ENCODE measurements around the gene PTPRE. TPM values are rescaled to one million over a fixed set of nuclear protein-coding genes. Genes with fewer than 3 reads are reported as not detected.

The PTPRE gene
- total and polyA plus RNA-seq, 10 of the 15 experiments (the other 5 are each of a cell fraction or from before 2014, with no cell fraction given), result 2.9 to 7.6 (median 5.8) TPM

DNA sequence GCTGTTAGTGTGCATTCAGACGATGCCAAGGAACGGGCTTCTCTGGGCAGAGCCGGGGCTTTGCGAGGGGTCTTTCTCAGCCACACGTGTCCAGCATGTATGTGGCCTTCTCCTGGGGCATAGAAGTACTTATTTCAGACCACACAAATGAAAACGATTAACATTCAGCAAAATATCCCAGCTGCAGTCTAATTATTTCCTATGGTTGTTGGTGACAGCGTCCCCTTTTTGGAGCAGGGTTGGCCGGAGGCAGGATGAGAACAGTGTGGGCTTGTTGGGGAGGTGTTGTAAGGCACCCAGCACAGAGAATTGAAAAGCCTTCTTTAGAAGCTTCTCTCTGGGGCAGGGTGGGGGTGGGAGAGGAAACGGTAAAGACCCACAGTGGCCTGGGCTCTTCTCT is 54.2 kb downstream of the PTPRE start (continued):
- TF ChIP-seq, protein P1, sequence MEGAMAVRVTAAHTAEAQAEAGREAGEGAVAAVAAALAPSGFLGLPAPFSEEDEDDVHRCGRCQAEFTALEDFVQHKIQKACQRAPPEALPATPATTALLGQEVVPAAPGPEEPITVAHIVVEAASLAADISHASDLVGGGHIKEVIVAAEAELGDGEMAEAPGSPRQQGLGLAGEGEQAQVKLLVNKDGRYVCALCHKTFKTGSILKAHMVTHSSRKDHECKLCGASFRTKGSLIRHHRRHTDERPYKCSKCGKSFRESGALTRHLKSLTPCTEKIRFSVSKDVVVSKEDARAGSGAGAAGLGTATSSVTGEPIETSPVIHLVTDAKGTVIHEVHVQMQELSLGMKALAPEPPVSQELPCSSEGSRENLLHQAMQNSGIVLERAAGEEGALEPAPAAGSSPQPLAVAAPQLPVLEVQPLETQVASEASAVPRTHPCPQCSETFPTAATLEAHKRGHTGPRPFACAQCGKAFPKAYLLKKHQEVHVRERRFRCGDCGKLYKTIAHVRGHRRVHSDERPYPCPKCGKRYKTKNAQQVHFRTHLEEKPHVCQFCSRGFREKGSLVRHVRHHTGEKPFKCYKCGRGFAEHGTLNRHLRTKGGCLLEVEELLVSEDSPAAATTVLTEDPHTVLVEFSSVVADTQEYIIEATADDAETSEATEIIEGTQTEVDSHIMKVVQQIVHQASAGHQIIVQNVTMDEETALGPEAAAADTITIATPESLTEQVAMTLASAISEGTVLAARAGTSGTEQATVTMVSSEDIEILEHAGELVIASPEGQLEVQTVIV (IDR thresholded peaks at IDR 0.05; ENCODE audit: borderline replicate concordance, partially characterized antibody), result no peak
- TF ChIP-seq, protein P2, sequence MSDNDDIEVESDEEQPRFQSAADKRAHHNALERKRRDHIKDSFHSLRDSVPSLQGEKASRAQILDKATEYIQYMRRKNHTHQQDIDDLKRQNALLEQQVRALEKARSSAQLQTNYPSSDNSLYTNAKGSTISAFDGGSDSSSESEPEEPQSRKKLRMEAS (IDR thresholded peaks at IDR 0.05; ENCODE audit: low read depth, low read length), result no peak
- TF ChIP-seq ATF7 (IDR thresholded peaks at IDR 0.05; ENCODE audit: low read depth), result no peak

DNA sequence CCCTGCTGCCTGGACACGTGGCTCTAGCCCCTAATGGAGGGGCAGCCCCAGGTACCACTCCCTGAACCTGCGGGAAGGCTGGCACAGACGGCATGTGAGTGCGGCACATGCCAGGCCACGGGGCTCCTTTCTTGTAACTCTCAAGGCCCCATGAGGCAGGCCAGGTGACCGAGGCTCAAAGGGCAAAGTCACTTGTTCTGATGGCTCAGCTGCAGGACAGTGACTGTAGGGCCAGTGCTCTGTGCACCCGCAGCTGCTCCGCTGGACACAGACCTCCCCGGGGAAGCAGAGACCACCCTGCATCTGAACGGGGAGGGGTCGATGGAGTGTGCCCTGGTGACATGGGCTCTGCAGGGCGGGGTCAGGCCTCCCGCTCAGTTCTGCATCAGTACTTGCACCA is 55.3 kb downstream of the PTPRE start:
- no peaks in the 10 kb centered on the region for H3K4me1 ChIP-seq (ENCODE audit: control insufficient read depth, insufficient read depth, low read length)
- H4K20me1 ChIP-seq (ENCODE audit: control insufficient read depth, insufficient read depth), result no peaks in the 10 kb centered on the region
- no peak overlapping the region for H2AFZ ChIP-seq (ENCODE audit: control insufficient read depth, low read depth, low read length)
- DNase-seq (ENCODE audit: low read depth, low spot score) (no peak), FAIRE-seq (no peak), ATAC-seq (no peak)
- no peaks in the 10 kb centered on the region for H3K79me2 ChIP-seq (ENCODE audit: control insufficient read depth, insufficient read depth, low read length)
- RAD21 ChIA-PET (ENCODE audit: unreplicated experiment), result no interaction called here
- no TSS peak for BruUV-seq (replicated peaks)
- no peaks in the 10 kb centered on the region for H3K9me3 ChIP-seq (replicated peaks; ENCODE audit: control insufficient read depth, insufficient read depth, low read length)
- whole genome bisulfite sequencing (ENCODE audit: insufficient coverage, insufficient replicate concordance, low lambda C conversion rate, missing lambda C conversion rate), result 31% methylated on average over 13 of the region's 13 CpGs
- no peak overlapping the region for H3K4me3 ChIP-seq
- CTCF ChIA-PET, result no interaction called here
- H3K4me2 ChIP-seq (ENCODE audit: control insufficient read depth, insufficient read depth), result no peak overlapping the region
- SMC1A ChIA-PET (ENCODE audit: uncharacterized antibody, unreplicated experiment), result no interaction called here
- intact Hi-C loops (cut with micrococcal nuclease; ENCODE audit: unreplicated experiment), result no loop called here
- in situ Hi-C loops (cut with MboI), result no loop called here
- no peak overlapping the region for H3K9ac ChIP-seq (ENCODE audit: control insufficient read depth, insufficient read depth, low read length)
- H3K27ac ChIP-seq (ENCODE audit: control insufficient read depth, insufficient read depth), result no peak overlapping the region
- no peaks in the 10 kb centered on the region for H3K36me3 ChIP-seq (ENCODE audit: control insufficient read depth in 2 of 2, insufficient read depth in 2 of 2, low read length in 1 of 2)
- H3K27me3 ChIP-seq (replicated peaks in 1 of 2; ENCODE audit: control insufficient read depth in 2 of 2, insufficient read depth in 2 of 2, low read length in 1 of 2), result no peaks in the 10 kb centered on the region
- POLR2A ChIA-PET, result no interaction called here
- TF ChIP-seq SMARCA5 (IDR thresholded peaks at IDR 0.05) (no peak), POLR2A (IDR thresholded peaks at IDR 0.05; ENCODE audit: low read depth, low read length) (no peak), ETV6 (conservative IDR thresholded peaks at IDR 0.05 in 1 of 2, IDR thresholded peaks at IDR 0.05 in 1 of 2; ENCODE audit: borderline replicate concordance in 1 of 2, low read depth in 1 of 2) (no peak), ESRRA (IDR thresholded peaks at IDR 0.05; ENCODE audit: low read length) (no peak), TBL1XR1 (IDR thresholded peaks at IDR 0.05; ENCODE audit: low read depth, low read length) (no peak), GABPA (IDR thresholded peaks at IDR 0.05; ENCODE audit: low read depth) (no peak), SIX5 (IDR thresholded peaks at IDR 0.05; ENCODE audit: low read depth, low read length, severe bottlenecking) (no peak), NBN (IDR thresholded peaks at IDR 0.05) (no peak), RBBP5 (conservative IDR thresholded peaks at IDR 0.05) (no peak), CEBPB (IDR thresholded peaks at IDR 0.05; ENCODE audit: borderline replicate concordance in 1 of 2, low read depth in 2 of 2, low read length in 2 of 2) (no peak)
- TF ChIP-seq, protein P3, sequence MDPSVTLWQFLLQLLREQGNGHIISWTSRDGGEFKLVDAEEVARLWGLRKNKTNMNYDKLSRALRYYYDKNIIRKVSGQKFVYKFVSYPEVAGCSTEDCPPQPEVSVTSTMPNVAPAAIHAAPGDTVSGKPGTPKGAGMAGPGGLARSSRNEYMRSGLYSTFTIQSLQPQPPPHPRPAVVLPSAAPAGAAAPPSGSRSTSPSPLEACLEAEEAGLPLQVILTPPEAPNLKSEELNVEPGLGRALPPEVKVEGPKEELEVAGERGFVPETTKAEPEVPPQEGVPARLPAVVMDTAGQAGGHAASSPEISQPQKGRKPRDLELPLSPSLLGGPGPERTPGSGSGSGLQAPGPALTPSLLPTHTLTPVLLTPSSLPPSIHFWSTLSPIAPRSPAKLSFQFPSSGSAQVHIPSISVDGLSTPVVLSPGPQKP (IDR thresholded peaks at IDR 0.05; ENCODE audit: low read depth, low read length), result no peak
- TF ChIP-seq, protein P4, sequence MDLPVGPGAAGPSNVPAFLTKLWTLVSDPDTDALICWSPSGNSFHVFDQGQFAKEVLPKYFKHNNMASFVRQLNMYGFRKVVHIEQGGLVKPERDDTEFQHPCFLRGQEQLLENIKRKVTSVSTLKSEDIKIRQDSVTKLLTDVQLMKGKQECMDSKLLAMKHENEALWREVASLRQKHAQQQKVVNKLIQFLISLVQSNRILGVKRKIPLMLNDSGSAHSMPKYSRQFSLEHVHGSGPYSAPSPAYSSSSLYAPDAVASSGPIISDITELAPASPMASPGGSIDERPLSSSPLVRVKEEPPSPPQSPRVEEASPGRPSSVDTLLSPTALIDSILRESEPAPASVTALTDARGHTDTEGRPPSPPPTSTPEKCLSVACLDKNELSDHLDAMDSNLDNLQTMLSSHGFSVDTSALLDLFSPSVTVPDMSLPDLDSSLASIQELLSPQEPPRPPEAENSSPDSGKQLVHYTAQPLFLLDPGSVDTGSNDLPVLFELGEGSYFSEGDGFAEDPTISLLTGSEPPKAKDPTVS (IDR thresholded peaks at IDR 0.05; ENCODE audit: low read depth, low read length), result no peak
- TF ChIP-seq, protein P5, sequence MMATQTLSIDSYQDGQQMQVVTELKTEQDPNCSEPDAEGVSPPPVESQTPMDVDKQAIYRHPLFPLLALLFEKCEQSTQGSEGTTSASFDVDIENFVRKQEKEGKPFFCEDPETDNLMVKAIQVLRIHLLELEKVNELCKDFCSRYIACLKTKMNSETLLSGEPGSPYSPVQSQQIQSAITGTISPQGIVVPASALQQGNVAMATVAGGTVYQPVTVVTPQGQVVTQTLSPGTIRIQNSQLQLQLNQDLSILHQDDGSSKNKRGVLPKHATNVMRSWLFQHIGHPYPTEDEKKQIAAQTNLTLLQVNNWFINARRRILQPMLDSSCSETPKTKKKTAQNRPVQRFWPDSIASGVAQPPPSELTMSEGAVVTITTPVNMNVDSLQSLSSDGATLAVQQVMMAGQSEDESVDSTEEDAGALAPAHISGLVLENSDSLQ (IDR thresholded peaks at IDR 0.05), result no peak
- TF ChIP-seq, protein P6, sequence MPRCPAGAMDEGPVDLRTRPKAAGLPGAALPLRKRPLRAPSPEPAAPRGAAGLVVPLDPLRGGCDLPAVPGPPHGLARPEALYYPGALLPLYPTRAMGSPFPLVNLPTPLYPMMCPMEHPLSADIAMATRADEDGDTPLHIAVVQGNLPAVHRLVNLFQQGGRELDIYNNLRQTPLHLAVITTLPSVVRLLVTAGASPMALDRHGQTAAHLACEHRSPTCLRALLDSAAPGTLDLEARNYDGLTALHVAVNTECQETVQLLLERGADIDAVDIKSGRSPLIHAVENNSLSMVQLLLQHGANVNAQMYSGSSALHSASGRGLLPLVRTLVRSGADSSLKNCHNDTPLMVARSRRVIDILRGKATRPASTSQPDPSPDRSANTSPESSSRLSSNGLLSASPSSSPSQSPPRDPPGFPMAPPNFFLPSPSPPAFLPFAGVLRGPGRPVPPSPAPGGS (IDR thresholded peaks at IDR 0.05; ENCODE audit: borderline replicate concordance, insufficient read depth, low read depth, low read length, poor library complexity, severe bottlenecking), result no peak
